Right renal cortex interstitium (tissue), 3 donors: ENCODE measurements around the gene NSMCE1. TPM values are rescaled to one million over a fixed set of nuclear protein-coding genes. Genes with fewer than 3 reads are reported as not detected.
"Not testable (repeated sequence)": the region's sequence is repeated elsewhere in the genome, so short reads cannot be mapped to it uniquely, and the experiment has no call there.

ENCODE experiments used
- DNase-seq, 3 donors: peaks; one replicate each; pipeline ENCODE4 v3.0.0-alpha.2; 2013; ENCODE audit warnings: low read depth in 3 of 3, low spot score in 2 of 3
- polyA plus RNA-seq, 3 donors: library from polyadenylated mRNA; unstranded; fragments of 120-200 nt; gene quantifications; one replicate each; pipeline ENCODE4 v1.2.1, GENCODE V29; 2013; ENCODE audit not compliant: insufficient read length in 3 of 3

Gene NSMCE1
- polyA plus RNA-seq, 3 donors = 83.3 to 97.9 (median 94.8) TPM

GRCh38 chr16:27272697-27273096 is 4.1 kb upstream of the NSMCE1 start:
- not testable (repeated sequence) for DNase-seq

DNA sequence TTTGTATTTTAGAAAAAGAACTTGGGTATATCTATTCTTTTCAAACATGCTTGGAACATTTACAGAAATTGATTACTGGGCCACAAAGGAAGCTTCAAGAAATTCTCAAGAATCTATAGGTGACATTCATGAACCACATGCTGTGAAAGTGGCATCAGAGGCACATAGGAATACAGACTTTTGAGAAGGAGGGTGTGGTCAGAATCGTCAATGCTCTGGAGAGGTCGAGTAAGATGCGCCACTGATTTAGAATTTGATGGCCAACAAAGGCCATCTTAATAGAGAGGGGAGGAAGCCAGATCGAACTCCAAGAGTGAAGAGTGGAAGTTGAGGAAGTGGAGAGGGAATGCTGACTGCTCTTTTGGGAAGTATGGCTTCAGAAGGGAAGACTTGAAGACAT is 3.5 kb upstream of the NSMCE1 start:
- DNase-seq = no peak

DNA sequence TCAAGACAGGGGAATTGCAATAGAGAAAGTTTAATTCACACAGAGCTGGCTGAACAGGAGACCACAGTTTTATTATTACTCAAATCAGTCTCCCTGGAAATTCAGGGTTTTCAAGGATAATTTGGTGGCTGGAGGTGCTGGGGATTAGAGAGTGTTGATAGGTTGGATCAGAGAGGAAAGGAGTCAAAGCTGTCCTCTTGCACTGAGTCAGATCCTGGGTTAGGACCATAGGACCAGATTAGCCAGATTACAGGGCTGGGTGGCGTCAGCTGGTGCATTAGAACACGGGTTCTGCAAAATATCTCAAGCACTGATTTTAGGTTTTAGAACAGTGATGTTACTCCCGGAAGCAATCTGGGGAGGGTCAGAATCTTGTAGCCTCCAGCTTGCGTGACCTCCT is 1.8 kb upstream of the NSMCE1 start:
- no peak for DNase-seq

- no peak for DNase-seq
Measured at GRCh38 chr16:27269300-27270150, 953 bp upstream of the NSMCE1 start.

GRCh38 chr16:27267037-27267677 is 1.4 kb downstream of the NSMCE1 start:
- DNase-seq = no peak

DNA sequence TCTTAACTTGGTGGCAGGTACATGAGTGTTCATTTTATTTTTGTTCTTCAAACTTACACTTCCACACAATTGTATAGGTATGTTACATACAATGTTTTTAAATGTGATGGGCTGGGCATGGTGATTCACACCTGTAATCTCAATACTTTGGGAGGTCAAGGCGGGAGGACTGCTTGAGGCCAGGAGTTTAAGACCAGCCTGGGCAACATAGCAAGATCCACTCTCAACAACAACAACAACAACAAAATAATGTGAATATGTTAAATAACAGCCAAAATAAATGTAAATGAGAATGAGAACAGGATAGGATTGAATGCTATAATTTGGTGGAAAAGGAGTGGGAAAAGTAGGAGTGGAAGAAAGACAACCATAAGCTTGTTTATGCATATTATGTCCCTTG is 2.6 kb downstream of the NSMCE1 start:
- no peak for DNase-seq

GRCh38 chr16:27264151-27264550 is 4.4 kb downstream of the NSMCE1 start:
- no peak for DNase-seq

DNA sequence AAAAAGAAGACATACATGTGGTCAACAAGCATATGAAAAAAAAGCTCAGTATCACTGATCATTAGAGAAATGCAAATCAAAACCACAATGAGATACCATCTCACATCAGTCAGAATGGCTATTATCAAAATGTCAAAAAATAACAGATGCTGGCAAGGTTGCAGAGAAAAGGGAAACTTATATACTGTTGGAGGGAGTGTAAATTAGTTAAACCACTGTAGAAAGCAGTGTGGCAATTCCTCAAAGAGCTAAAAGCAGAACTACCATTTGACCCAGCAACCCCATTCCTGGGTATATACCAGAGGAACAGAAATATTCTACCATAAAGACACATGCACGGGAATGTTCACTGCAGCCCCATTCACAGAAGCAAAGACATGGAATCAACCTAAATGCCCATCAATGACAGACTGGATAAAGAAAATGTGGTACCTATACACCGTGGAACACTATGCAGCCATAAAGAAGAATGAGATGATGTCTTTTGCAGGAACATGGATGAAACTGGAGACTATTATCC is 5.6 kb downstream of the NSMCE1 start:
- not testable (repeated sequence) for DNase-seq

DNA sequence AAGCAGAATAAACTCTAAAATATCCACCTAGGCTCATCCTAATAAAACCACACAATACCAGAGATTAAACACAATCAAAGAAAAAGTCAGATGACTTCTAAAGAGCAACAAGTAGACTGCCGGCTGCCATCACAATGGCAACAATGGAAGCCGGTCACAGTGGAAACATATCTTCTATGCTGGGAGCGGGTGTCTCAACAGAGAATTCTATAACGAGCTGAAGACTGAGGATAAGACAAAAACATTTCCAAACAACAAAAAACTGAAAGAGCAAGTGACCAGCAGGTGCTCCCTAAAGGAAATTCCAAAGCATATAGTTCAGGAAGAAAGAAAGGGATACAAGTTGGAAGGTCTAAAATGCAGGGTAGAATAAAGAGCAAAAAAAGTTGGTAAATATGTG is 8.9 kb downstream of the NSMCE1 start:
- DNase-seq = no peak

DNA sequence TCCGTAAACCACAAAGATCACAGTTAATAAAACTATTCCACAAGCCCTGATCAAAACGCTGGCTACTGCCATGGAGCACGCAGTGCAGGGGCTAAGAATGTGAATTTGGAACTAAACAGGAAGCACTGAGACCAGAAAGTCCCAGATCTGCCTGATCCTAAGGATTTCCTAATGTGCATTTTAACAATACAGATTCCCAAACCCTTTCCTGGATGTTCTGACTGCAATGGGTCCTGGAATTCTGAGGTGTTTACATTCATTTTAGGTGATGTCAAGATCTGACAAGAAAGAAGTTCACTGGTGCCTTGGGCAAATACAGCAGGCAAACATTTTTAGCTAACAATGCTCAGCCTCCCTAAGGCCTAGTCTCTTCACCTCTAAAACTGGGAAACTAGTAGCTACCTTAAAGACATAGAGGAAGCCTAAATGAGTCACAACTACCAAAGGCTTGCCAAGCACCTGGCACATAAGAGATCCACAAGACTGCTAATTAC is 10.3 kb downstream of the NSMCE1 start:
- DNase-seq = no peak

DNA sequence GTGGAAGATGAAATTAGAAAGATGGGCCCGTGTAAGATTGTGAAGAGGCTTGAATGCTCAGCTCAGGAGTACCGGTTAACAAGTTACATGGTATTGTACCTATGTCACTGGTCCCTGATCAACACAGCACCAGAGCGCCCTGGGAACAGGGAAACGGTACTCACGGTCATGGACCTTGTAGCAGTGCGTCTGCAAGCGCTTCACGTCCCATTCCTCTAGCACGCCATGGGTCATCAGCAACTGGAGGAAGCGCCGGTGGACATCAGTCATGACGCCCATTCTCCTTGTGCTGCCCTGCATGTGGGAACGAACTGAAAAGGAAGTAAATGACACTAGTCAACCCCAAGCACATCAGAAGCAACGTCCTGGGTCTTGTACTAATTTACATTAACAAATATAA is 11.3 kb downstream of the NSMCE1 start:
- DNase-seq = no peak

- DNase-seq = no peak
Measured at GRCh38 chr16:27256861-27257260, 11.7 kb downstream of the NSMCE1 start.

- DNase-seq = no peak
Measured at GRCh38 chr16:27254262-27254811, 14.2 kb downstream of the NSMCE1 start.

GRCh38 chr16:27253526-27253930 is 15.0 kb downstream of the NSMCE1 start:
- DNase-seq = no peak

- no peak for DNase-seq
Measured at GRCh38 chr16:27252206-27252585, 16.4 kb downstream of the NSMCE1 start.

GRCh38 chr16:27251541-27252205 is 16.9 kb downstream of the NSMCE1 start:
- DNase-seq = no peak

GRCh38 chr16:27248886-27249285 is 19.7 kb downstream of the NSMCE1 start:
- not testable (repeated sequence) for DNase-seq

DNA sequence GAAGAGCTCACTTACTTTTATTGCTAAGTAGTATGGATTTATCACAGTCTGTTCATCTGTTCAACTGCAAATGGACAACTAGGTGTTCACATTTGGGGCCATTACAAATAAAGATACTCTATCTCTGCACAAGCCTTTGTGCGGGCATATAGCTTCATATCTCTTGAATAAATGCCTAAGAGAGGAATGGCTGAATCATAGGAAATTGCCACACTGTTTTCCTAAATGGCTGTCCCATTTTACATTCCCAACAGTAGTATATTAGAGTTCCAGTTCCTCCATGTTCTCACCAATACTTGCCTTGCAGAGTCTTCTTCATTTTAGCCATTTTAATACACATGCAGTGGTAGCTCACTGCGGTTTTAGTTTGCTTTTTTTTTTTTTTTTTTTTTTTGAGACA is 20.5 kb downstream of the NSMCE1 start:
- DNase-seq = no peak

- not testable (repeated sequence) for DNase-seq
Measured at GRCh38 chr16:27247076-27247475, 21.5 kb downstream of the NSMCE1 start.

GRCh38 chr16:27246439-27246838 is 22.1 kb downstream of the NSMCE1 start:
- no peak for DNase-seq
